ENCODE results near the gene MPRIP. TPM values are rescaled to one million over a fixed set of nuclear protein-coding genes. Genes with fewer than 3 reads are reported as not detected.

The MPRIP gene
- total and polyA plus RNA-seq, 2 of the 13 experiments (the other 11 are each of a cell fraction or from before 2014, with no cell fraction given), result 50.2 to 52.4 TPM

DNA sequence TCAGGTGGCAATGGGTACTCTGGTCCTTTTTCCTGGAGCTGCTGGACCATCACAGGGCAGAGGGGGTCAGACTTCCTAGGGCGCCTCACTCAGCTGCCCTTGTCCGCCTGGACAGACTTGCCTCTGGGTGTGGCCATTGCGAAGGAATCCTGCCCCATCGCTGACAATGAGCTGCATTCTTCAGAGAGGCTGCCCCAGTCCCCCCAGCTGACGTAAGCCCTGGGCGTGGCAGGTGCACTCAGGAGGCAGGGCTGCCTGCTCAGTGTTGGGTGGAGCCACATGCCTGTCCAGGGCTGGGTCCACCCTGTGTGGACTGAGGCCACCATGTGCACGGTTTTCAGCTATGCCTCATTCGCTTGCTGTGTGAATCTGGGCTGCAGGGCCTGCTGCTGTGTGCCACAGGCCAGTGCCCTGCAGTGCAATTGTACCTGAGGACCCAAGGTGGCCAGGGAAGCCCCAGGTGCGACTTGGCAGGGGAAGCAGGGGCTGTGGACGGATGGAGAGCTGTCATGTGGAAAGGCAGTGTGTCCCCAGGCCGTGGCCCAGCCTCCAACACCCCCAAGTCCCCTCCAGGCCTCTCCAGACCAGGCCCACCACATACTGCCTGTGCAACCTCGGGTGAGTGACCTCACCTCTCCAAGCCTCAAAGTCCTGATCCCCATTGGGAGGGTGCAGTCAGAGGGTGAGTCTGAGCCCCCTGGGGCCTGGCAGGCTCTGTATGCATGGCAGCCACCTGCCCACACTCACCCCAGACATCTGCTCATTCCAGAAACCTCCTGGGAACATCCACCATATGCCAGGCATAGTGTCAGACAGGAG is 14.0 kb upstream of the MPRIP start (continued):
- TF ChIP-seq, protein P1, sequence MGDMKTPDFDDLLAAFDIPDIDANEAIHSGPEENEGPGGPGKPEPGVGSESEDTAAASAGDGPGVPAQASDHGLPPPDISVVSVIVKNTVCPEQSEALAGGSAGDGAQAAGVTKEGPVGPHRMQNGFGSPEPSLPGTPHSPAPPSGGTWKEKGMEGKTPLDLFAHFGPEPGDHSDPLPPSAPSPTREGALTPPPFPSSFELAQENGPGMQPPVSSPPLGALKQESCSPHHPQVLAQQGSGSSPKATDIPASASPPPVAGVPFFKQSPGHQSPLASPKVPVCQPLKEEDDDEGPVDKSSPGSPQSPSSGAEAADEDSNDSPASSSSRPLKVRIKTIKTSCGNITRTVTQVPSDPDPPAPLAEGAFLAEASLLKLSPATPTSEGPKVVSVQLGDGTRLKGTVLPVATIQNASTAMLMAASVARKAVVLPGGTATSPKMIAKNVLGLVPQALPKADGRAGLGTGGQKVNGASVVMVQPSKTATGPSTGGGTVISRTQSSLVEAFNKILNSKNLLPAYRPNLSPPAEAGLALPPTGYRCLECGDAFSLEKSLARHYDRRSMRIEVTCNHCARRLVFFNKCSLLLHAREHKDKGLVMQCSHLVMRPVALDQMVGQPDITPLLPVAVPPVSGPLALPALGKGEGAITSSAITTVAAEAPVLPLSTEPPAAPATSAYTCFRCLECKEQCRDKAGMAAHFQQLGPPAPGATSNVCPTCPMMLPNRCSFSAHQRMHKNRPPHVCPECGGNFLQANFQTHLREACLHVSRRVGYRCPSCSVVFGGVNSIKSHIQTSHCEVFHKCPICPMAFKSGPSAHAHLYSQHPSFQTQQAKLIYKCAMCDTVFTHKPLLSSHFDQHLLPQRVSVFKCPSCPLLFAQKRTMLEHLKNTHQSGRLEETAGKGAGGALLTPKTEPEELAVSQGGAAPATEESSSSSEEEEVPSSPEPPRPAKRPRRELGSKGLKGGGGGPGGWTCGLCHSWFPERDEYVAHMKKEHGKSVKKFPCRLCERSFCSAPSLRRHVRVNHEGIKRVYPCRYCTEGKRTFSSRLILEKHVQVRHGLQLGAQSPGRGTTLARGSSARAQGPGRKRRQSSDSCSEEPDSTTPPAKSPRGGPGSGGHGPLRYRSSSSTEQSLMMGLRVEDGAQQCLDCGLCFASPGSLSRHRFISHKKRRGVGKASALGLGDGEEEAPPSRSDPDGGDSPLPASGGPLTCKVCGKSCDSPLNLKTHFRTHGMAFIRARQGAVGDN (CRISPR knock-in tag; IDR thresholded peaks at IDR 0.05), result peak; percentile 96
- TF ChIP-seq MIER2 (CRISPR knock-in tag; IDR thresholded peaks at IDR 0.05) (peak; percentile 24; the same call in 1 of the 2 replicates), SMAD9 (CRISPR knock-in tag; IDR thresholded peaks at IDR 0.05) (no peak), ZBTB20 (CRISPR knock-in tag; IDR thresholded peaks at IDR 0.05; ENCODE audit: borderline replicate concordance, low read depth) (peak; percentile 57; the same call in 1 of the 2 replicates), THAP11 (CRISPR knock-in tag; IDR thresholded peaks at IDR 0.05) (peak; percentile 58; the same call in 1 of the 2 replicates), ESRRA (CRISPR knock-in tag; IDR thresholded peaks at IDR 0.05; ENCODE audit: low read depth) (peak; percentile 37; the same call in 1 of the 2 replicates), ZNF160 (CRISPR knock-in tag; IDR thresholded peaks at IDR 0.05) (no peak), KDM2A (CRISPR knock-in tag; IDR thresholded peaks at IDR 0.05; ENCODE audit: borderline replicate concordance, low read depth) (peak; percentile 46; the same call in 1 of the 2 replicates), NR1H2 (CRISPR knock-in tag; IDR thresholded peaks at IDR 0.05; ENCODE audit: borderline replicate concordance, low read depth) (no peak), KAT8 (CRISPR knock-in tag; IDR thresholded peaks at IDR 0.05) (peak; percentile 18; the same call in 1 of the 2 replicates), NFYB (CRISPR knock-in tag; IDR thresholded peaks at IDR 0.05) (peak; percentile 13; the same call in 1 of the 2 replicates), REPIN1 (CRISPR knock-in tag; IDR thresholded peaks at IDR 0.05; ENCODE audit: borderline replicate concordance, low read depth) (no peak), JUND (CRISPR knock-in tag; IDR thresholded peaks at IDR 0.05) (peak; percentile 44; the same call in 1 of the 2 replicates), DPF2 (CRISPR knock-in tag; IDR thresholded peaks at IDR 0.05; ENCODE audit: borderline replicate concordance, low read depth) (peak; percentile 63; the same call in 1 of the 2 replicates), ZMYM3 (CRISPR knock-in tag; IDR thresholded peaks at IDR 0.05) (peak; percentile 43; the same call in 1 of the 2 replicates)
- TF ChIP-seq, protein P2, sequence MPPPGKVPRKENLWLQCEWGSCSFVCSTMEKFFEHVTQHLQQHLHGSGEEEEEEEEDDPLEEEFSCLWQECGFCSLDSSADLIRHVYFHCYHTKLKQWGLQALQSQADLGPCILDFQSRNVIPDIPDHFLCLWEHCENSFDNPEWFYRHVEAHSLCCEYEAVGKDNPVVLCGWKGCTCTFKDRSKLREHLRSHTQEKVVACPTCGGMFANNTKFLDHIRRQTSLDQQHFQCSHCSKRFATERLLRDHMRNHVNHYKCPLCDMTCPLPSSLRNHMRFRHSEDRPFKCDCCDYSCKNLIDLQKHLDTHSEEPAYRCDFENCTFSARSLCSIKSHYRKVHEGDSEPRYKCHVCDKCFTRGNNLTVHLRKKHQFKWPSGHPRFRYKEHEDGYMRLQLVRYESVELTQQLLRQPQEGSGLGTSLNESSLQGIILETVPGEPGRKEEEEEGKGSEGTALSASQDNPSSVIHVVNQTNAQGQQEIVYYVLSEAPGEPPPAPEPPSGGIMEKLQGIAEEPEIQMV (CRISPR knock-in tag; IDR thresholded peaks at IDR 0.05; ENCODE audit: low read depth), result peak; percentile 75
- TF ChIP-seq, protein P3, sequence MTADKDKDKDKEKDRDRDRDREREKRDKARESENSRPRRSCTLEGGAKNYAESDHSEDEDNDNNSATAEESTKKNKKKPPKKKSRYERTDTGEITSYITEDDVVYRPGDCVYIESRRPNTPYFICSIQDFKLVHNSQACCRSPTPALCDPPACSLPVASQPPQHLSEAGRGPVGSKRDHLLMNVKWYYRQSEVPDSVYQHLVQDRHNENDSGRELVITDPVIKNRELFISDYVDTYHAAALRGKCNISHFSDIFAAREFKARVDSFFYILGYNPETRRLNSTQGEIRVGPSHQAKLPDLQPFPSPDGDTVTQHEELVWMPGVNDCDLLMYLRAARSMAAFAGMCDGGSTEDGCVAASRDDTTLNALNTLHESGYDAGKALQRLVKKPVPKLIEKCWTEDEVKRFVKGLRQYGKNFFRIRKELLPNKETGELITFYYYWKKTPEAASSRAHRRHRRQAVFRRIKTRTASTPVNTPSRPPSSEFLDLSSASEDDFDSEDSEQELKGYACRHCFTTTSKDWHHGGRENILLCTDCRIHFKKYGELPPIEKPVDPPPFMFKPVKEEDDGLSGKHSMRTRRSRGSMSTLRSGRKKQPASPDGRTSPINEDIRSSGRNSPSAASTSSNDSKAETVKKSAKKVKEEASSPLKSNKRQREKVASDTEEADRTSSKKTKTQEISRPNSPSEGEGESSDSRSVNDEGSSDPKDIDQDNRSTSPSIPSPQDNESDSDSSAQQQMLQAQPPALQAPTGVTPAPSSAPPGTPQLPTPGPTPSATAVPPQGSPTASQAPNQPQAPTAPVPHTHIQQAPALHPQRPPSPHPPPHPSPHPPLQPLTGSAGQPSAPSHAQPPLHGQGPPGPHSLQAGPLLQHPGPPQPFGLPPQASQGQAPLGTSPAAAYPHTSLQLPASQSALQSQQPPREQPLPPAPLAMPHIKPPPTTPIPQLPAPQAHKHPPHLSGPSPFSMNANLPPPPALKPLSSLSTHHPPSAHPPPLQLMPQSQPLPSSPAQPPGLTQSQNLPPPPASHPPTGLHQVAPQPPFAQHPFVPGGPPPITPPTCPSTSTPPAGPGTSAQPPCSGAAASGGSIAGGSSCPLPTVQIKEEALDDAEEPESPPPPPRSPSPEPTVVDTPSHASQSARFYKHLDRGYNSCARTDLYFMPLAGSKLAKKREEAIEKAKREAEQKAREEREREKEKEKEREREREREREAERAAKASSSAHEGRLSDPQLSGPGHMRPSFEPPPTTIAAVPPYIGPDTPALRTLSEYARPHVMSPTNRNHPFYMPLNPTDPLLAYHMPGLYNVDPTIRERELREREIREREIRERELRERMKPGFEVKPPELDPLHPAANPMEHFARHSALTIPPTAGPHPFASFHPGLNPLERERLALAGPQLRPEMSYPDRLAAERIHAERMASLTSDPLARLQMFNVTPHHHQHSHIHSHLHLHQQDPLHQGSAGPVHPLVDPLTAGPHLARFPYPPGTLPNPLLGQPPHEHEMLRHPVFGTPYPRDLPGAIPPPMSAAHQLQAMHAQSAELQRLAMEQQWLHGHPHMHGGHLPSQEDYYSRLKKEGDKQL (CRISPR knock-in tag; IDR thresholded peaks at IDR 0.05; ENCODE audit: low read depth), result 0 out of 2 replicates have a peak, but pooled peaks have one; percentile 24
